ENCODE results near the gene DHX40. TPM values are rescaled to one million over a fixed set of nuclear protein-coding genes. Genes with fewer than 3 reads are reported as not detected.
"Not testable (repeated sequence)": the region's sequence is repeated elsewhere in the genome, so short reads cannot be mapped to it uniquely, and the experiment has no call there.

The DHX40 gene
- total RNA-seq, 1 donor: 76.4 TPM

DNA sequence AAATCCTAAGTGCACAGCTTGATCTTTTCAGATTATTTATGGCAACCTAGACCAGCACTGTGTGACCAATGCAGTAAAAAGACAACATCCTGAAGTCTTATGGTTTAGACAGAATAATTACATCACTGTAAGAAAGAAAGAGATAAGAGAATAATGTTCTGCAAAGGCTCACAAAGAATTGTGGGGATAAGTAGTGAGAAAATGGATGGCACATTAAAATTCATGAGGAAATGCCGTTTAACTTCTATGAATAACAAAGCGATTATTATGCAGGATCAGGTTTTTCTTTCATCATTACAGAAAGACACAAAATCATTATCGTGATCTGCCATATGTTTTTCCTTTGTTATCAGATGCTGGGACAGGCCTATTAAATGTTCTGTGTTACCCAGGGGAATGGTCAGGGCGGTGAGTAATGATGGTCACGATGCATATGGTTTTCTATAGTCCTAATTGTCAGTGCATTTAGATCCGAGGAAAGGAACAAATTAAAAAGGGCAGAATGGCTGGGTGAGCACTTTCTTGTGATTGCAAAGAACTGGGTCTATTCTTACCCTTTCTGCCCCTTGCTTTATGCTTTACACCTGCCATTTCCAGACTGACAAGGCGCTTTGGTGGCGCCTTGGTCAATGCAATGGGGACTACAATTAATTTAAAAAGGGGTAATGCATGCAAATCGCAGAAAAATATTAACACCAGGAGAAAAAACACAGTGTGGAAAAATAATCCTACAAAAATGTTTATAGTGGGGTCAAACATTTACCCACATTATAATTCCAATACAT, 18.1 kb upstream of the DHX40 start:
- DNase-seq (ENCODE audit: insufficient read length, low spot score, missing footprints): peak; percentile 10
- Histone ChIP-seq H3K36me3 (ENCODE audit: insufficient read depth, low read length) (no peaks in the 10 kb centered on the region), H3K4me3 (ENCODE audit: insufficient read depth, low read length) (no peak overlapping the region), H2AFZ (ENCODE audit: low read length) (no peak overlapping the region), H3K9me3 (ENCODE audit: low read depth, low read length) (no peaks in the 10 kb centered on the region), H3K4me2 (ENCODE audit: insufficient read depth, low read length) (no peak overlapping the region), H3K27me3 (ENCODE audit: insufficient read depth, low read length) (peaks cover 3% of the 10 kb centered on the region), H4K20me1 (ENCODE audit: insufficient read depth, low read length) (no peaks in the 10 kb centered on the region), H3K4me1 (ENCODE audit: insufficient read depth, low read length) (no peaks in the 10 kb centered on the region), H3K27ac (ENCODE audit: low read depth, low read length) (no peak overlapping the region), H3K79me2 (ENCODE audit: insufficient read depth, low read length) (no peaks in the 10 kb centered on the region)
- TF ChIP-seq, protein P1, sequence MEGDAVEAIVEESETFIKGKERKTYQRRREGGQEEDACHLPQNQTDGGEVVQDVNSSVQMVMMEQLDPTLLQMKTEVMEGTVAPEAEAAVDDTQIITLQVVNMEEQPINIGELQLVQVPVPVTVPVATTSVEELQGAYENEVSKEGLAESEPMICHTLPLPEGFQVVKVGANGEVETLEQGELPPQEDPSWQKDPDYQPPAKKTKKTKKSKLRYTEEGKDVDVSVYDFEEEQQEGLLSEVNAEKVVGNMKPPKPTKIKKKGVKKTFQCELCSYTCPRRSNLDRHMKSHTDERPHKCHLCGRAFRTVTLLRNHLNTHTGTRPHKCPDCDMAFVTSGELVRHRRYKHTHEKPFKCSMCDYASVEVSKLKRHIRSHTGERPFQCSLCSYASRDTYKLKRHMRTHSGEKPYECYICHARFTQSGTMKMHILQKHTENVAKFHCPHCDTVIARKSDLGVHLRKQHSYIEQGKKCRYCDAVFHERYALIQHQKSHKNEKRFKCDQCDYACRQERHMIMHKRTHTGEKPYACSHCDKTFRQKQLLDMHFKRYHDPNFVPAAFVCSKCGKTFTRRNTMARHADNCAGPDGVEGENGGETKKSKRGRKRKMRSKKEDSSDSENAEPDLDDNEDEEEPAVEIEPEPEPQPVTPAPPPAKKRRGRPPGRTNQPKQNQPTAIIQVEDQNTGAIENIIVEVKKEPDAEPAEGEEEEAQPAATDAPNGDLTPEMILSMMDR (IDR thresholded peaks at IDR 0.05; ENCODE audit: extremely low read depth, low read depth, low read length): no peak

DNA sequence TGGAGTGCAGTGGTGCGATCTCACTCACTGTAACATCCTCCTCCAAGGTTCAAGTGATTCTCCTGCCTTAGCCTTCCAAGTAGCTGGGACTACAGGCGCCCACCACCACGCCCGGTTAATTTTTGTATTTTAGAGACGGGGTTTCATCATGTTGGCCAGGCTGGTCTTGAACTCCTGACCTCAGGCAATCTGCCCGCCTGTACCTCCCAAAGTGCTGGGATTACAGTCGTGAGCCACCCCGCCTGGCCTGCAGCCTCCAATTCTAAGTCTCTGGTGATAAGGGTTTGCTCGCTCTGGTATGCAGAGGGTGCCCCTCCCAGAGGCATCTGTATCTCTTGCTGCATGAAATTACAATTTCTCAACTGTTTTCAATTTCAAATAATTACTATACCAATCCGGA, 16.4 kb upstream of the DHX40 start:
- H4K20me1 ChIP-seq (ENCODE audit: insufficient read depth, low read length); H3K36me3 ChIP-seq (ENCODE audit: insufficient read depth, low read length); H3K79me2 ChIP-seq (ENCODE audit: insufficient read depth, low read length); H3K27ac ChIP-seq (ENCODE audit: low read depth, low read length); H3K9me3 ChIP-seq (ENCODE audit: low read depth, low read length); H3K4me1 ChIP-seq (ENCODE audit: insufficient read depth, low read length); H3K4me3 ChIP-seq (ENCODE audit: insufficient read depth, low read length); H3K4me2 ChIP-seq (ENCODE audit: insufficient read depth, low read length); DNase-seq (ENCODE audit: insufficient read length, low spot score, missing footprints); H2AFZ ChIP-seq (ENCODE audit: low read length); H3K27me3 ChIP-seq (ENCODE audit: insufficient read depth, low read length): not testable (repeated sequence)

DNA sequence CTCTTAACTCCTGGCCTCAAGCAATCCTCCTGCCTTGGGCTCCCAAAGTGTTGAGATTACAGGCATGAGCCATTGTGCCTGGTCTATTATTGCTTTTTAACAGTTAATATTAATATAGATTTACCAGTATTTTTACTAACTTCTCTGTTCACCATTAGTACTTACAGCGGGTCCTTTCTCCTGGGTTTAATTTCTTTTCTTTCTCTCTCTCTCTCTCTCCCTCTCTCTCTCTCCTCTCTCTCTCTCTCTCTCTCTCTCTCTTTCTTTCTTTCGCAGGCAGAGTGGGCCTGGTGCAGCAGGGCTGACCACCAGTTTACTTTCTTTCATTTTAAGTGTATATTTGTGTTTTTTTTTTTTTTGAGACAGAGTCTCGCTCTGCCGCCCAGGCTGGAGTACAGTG, 14.7 kb upstream of the DHX40 start:
- Histone ChIP-seq H3K27me3 (ENCODE audit: insufficient read depth, low read length) (no peaks in the 10 kb centered on the region), H2AFZ (ENCODE audit: low read length) (no peak overlapping the region), H3K4me3 (ENCODE audit: insufficient read depth, low read length) (no peak overlapping the region), H3K36me3 (ENCODE audit: insufficient read depth, low read length) (no peaks in the 10 kb centered on the region), H3K9me3 (ENCODE audit: low read depth, low read length) (no peaks in the 10 kb centered on the region), H3K4me1 (ENCODE audit: insufficient read depth, low read length) (no peaks in the 10 kb centered on the region), H3K4me2 (ENCODE audit: insufficient read depth, low read length) (no peak overlapping the region), H3K27ac (ENCODE audit: low read depth, low read length) (no peak overlapping the region), H4K20me1 (ENCODE audit: insufficient read depth, low read length) (no peaks in the 10 kb centered on the region), H3K79me2 (ENCODE audit: insufficient read depth, low read length) (no peaks in the 10 kb centered on the region)
- no peak for DNase-seq (ENCODE audit: insufficient read length, low spot score, missing footprints)
- TF ChIP-seq, protein P1 (IDR thresholded peaks at IDR 0.05; ENCODE audit: extremely low read depth, low read depth, low read length): no peak

DNA sequence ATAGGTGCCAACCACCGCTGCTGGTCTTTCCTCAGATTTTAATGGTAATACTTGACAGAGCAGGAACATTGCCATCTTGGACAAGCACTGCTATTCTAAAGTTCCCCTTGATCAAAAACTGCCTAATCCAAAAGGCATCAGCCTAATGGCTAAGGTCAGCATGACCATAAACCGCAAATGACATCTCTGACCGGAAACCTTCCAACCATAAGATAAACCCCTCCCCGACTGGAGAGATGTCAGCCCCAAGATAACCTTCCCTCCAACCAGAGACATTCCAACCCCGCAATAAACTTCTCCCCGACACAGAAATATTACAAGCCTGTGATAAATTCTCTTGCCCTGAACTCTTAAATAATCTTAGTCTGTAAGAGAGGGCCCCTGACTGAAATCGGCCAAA, 7.4 kb upstream of the DHX40 start:
- DNase-seq (ENCODE audit: insufficient read length, low spot score, missing footprints): no peak
- no peaks in the 10 kb centered on the region for H3K9me3 ChIP-seq (ENCODE audit: low read depth, low read length)
- no peak overlapping the region for H3K4me3 ChIP-seq (ENCODE audit: insufficient read depth, low read length)
- H3K4me1 ChIP-seq (ENCODE audit: insufficient read depth, low read length): no peaks in the 10 kb centered on the region
- no peaks in the 10 kb centered on the region for H3K79me2 ChIP-seq (ENCODE audit: insufficient read depth, low read length)
- peak overlapping the region; percentile 15 for H2AFZ ChIP-seq (ENCODE audit: low read length)
- no peak overlapping the region for H3K27ac ChIP-seq (ENCODE audit: low read depth, low read length)
- no peaks in the 10 kb centered on the region for H4K20me1 ChIP-seq (ENCODE audit: insufficient read depth, low read length)
- no peak overlapping the region for H3K4me2 ChIP-seq (ENCODE audit: insufficient read depth, low read length)
- H3K36me3 ChIP-seq (ENCODE audit: insufficient read depth, low read length): no peaks in the 10 kb centered on the region
- TF ChIP-seq, protein P1 (IDR thresholded peaks at IDR 0.05; ENCODE audit: extremely low read depth, low read depth, low read length): no peak
- H3K27me3 ChIP-seq (ENCODE audit: insufficient read depth, low read length): peaks cover 2% of the 10 kb centered on the region
